ACC112 (cell line): ENCODE data around the gene DHX58.

Experiments
- H2AFZ ChIP-seq: fragments of 200-600 bp; sonication (generic); one replicate; pipeline ENCODE4 v1.6.0; 2017; ENCODE audit warnings: antibody characterized with exemption, low read length; ENCODE audit not compliant: unreplicated experiment
- H3K27ac ChIP-seq: fragments of 200-600 bp; sonication (generic); 2 replicates; pipeline ENCODE4 v1.5.1; 2014; ENCODE audit warnings: low read depth, mild to moderate bottlenecking, antibody characterized with exemption, low read length, moderate library complexity
- H3K27me3 ChIP-seq: fragments of 200-600 bp; sonication (generic); 2 replicates; pipeline ENCODE4 v1.6.1; 2014; ENCODE audit warnings: mild to moderate bottlenecking, antibody characterized with exemption, low read length, moderate library complexity, mixed read lengths; ENCODE audit not compliant: insufficient read depth
- H3K36me3 ChIP-seq: fragments of 200-600 bp; sonication (generic); 2 replicates; pipeline ENCODE4 v1.6.1; 2016; ENCODE audit warnings: mild to moderate bottlenecking, antibody characterized with exemption, low read length, moderate library complexity, mixed read lengths; ENCODE audit not compliant: insufficient read depth
- H3K4me1 ChIP-seq: fragments of 200-600 bp; sonication (generic); one replicate; pipeline ENCODE4 v1.6.1; 2016; ENCODE audit warnings: low read length, mixed read lengths; ENCODE audit not compliant: insufficient read depth, unreplicated experiment, control insufficient read depth
- H3K4me3 ChIP-seq: fragments of 200-600 bp; sonication (generic); 2 replicates; pipeline ENCODE4 v1.5.1; 2014; ENCODE audit warnings: mild to moderate bottlenecking, low read depth, low read length
- H3K79me2 ChIP-seq: fragments of 200-600 bp; sonication (generic); one replicate; pipeline ENCODE4 v1.6.0; 2016; ENCODE audit warnings: low read length; ENCODE audit not compliant: control insufficient read depth, unreplicated experiment, insufficient read depth

Gene DHX58

DNA sequence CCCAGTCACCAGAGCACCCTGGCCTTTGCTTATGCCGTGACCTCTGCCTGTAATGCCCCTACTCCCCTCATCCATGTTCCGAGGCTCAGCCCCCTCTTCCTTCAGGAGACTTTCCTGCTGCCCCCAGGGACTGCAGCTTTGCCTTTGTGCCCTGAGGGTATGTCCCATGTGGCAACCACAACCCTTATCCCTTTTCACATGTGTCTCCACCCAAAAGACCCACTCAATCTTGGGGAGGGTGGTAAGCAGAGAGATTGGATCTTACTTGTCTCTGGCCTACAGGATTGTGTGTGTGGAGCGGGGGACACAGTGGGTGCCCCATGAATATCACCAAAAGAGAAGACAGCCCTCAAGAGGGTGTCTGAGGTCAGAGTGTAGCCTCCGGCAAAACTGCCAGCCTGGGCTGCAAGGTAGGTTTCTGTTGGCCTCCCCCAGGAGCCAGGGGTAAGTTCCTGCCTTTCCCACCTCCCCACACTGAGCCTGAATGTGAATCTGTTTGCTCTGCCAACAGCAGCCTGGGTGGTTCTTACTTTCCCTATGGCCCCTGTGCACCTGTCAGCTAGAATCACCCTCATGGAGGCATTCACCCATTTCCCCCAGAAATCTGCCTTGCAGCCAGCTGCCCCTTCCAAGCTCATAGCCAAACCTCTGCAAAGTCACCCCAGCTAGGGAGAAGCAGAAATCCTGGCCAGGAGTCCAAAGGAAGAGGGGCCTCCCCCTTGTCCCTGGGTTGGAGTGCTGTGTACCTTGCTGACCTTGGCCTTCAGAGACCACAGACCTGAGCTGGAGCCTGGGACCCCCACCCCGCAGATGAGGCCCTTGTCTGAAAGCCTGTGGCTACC is 50.6 kb downstream of the DHX58 start:
- H3K4me1 ChIP-seq: no peaks in the 10 kb centered on the region
- no peak overlapping the region for H3K27ac ChIP-seq
- H3K4me3 ChIP-seq: no peak overlapping the region
- no peaks in the 10 kb centered on the region for H3K36me3 ChIP-seq
- H3K27me3 ChIP-seq: no peaks in the 10 kb centered on the region
- no peak overlapping the region for H2AFZ ChIP-seq
- no peaks in the 10 kb centered on the region for H3K79me2 ChIP-seq

DNA sequence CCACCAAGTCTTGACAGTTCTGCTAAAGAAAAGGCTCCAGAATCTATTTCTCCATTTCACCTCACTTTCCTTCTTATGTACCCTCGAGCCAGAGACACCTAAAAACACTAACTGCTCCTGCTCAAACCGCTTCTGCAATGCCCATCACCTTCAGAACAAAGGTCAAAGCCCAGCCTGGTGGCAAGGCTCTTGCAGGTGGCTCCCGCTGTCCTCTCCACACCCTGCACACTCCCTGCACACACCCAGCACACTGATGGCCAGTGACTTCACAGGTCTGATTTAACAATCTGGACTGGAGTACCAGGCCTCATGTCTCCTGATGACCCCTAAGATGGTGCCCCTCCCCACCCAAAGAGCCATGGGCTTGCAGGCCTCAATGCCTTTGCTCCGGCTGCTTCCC is 52.3 kb downstream of the DHX58 start:
- Histone ChIP-seq H3K4me3 (no peak overlapping the region), H2AFZ (no peak overlapping the region), H3K27me3 (peaks cover 3% of the 10 kb centered on the region)

DNA sequence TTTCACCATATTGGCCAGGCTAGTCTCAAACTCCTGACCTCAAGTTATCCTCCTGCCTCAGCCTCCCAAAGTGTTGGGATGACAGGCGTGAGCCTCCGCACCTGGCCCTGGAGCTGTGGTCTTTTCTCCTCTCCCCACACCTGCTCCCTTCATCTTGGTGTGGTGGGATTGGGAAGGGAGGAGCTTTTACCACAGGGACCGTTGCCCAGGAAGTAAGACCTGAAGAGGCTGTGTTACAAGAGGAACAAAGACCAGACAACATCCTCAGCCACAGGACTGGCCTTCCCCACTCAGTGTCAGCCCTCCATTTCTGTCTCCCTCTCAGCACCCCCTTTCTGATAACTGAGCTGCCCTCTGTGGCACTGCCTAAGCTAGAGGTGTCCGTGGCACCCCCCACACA is 52.7 kb downstream of the DHX58 start:
- H3K27ac ChIP-seq: no peak overlapping the region
- H3K27me3 ChIP-seq: peaks cover 7% of the 10 kb centered on the region
- no peaks in the 10 kb centered on the region for H3K79me2 ChIP-seq
- no peak overlapping the region for H2AFZ ChIP-seq
- no peak overlapping the region for H3K4me3 ChIP-seq
- no peaks in the 10 kb centered on the region for H3K4me1 ChIP-seq
- no peaks in the 10 kb centered on the region for H3K36me3 ChIP-seq

More for the DNA sequence above, 52.3 kb downstream of the DHX58 start:
- no peaks in the 10 kb centered on the region for H3K36me3 ChIP-seq
- H3K4me1 ChIP-seq: no peaks in the 10 kb centered on the region
- H3K79me2 ChIP-seq: no peaks in the 10 kb centered on the region
- H3K27ac ChIP-seq: no peak overlapping the region

DNA sequence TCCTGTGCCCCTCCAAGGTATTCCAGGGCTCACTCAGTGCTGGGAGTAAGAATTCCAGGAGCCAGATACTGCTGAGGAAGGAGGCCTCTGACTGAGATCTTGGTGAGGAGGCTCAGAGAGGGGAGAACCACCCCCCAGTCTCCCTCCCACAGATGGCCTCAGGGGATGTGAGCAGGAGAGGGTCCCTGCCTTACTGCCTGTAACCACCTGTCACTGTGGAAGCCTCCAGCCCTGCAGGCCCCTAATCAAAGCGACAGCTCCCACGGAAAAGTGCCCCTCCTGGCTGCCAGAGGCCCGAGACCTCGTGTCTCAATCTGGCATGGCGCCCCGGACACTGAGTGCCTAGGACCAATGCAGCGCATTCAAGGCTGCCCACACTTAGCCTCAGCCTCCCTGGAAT is 54.5 kb downstream of the DHX58 start:
- H3K27me3 ChIP-seq: peaks cover 22% of the 10 kb centered on the region
- H3K4me1 ChIP-seq: no peaks in the 10 kb centered on the region
- no peaks in the 10 kb centered on the region for H3K79me2 ChIP-seq

DNA sequence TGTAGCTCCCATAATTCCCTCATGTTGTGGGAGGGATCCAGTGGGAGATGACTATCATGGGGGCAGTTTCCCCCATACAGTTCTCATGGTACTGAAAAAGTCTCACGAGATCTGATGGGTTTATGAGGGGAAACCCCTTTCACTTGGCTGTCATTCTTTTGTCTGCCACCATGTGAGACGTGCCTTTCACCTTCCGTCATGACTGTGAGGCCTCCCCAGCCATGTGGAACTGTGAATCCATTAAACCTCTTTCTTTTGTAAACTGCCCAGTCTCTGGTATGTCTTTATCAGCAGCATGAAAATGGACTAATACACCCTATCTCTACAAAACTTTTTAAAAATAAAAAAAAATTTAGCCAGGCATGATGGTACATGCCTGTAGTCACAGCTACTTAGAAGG is 55.9 kb downstream of the DHX58 start:
- Histone ChIP-seq H3K27me3 (peaks cover 35% of the 10 kb centered on the region), H2AFZ (no peak overlapping the region), H3K4me3 (no peak overlapping the region), H3K79me2 (no peaks in the 10 kb centered on the region), H3K36me3 (no peaks in the 10 kb centered on the region), H3K27ac (no peak overlapping the region), H3K4me1 (no peaks in the 10 kb centered on the region)

More for the DNA sequence above, 54.5 kb downstream of the DHX58 start:
- H3K4me3 ChIP-seq: no peak overlapping the region
- H2AFZ ChIP-seq: no peak overlapping the region
- H3K27ac ChIP-seq: no peak overlapping the region
- no peaks in the 10 kb centered on the region for H3K36me3 ChIP-seq

DNA sequence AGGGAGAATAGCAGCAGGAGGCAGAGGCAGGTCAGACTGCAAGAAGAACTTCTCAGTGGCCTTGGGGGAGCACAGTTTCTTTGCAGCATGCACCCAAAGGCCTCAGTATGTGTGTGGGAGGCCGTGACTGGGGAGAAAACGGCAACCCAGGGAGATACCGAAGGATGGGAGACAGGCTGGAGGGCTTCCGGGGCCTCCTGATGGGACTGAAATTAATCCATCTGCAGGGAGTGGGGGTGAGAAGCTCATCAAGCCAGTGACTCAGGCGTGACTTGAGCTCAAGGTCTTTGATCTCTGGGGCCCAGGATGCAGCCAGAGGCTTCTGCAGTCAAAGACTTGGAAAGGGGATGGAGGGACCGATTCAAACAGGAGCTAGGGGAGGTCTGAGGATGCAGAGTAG is 57.0 kb downstream of the DHX58 start:
- Histone ChIP-seq H3K27me3 (peaks cover 45% of the 10 kb centered on the region), H3K4me3 (no peak overlapping the region), H3K79me2 (no peaks in the 10 kb centered on the region), H2AFZ (no peak overlapping the region), H3K4me1 (no peaks in the 10 kb centered on the region), H3K36me3 (no peaks in the 10 kb centered on the region), H3K27ac (no peak overlapping the region)

DNA sequence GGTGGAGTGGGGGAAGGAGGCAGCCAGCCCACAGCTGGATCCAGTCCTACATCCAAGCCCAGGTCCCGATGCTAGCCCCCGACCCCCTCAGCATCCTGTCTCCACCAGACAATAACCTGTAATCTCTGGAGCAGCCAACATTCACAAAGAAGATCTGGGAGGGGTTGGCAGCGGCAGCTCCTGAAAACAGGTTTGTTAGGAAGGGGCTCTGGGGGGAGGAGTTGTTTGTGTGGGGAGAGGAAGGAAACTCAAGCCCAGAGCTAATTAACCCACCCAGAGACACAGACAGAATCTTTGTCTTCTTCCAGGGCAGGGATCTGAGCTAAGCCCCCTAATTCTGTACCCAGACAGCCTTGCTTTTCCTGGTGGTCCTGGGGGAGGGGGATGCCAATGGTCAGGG is 57.5 kb downstream of the DHX58 start:
- Histone ChIP-seq H3K79me2 (no peaks in the 10 kb centered on the region), H3K36me3 (no peaks in the 10 kb centered on the region), H2AFZ (no peak overlapping the region), H3K27ac (no peak overlapping the region), H3K4me3 (no peak overlapping the region), H3K27me3 (peaks cover 47% of the 10 kb centered on the region), H3K4me1 (no peaks in the 10 kb centered on the region)

DNA sequence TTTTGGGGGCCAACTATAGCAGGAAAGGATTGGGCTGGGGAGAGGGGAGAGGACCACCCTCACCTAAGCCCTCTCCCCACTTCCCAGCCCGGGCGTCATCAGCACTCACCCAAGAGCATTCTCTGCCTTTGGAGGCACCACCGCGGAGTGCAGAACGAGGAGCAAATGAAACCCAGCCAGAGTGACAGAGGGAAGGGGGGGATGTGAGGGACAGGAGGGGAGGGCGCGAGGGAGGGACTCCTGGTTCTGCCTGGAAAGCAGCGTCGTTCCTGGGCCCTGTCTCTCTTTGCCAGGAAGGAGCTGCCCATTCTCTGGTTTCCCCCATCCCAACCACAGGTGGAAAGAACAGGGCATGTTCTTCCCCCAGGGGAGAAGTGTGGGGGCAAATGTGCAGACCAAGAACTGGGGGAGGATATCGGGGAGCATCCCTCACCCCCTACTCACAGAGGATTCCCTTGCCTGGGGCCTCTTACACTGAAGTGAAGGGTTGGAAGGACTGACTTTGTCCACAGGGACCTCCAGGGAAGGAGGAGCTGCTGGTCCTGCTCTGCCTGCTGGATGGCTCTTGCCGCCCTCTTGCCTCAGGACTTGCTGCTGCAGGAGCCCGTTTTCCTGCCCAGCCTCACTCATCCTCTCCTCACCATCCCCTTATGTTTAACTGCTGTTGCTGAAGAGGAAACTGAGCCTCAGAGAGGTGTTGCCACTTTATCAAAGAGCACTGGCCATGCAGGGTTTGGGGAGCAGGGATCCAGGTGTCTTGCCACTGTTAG is 58.6 kb downstream of the DHX58 start:
- H3K27me3 ChIP-seq: peaks cover 58% of the 10 kb centered on the region
- H2AFZ ChIP-seq: no peak overlapping the region
- H3K4me3 ChIP-seq: no peak overlapping the region
- no peaks in the 10 kb centered on the region for H3K36me3 ChIP-seq
- no peaks in the 10 kb centered on the region for H3K4me1 ChIP-seq
- H3K27ac ChIP-seq: no peak overlapping the region
- no peaks in the 10 kb centered on the region for H3K79me2 ChIP-seq

DNA sequence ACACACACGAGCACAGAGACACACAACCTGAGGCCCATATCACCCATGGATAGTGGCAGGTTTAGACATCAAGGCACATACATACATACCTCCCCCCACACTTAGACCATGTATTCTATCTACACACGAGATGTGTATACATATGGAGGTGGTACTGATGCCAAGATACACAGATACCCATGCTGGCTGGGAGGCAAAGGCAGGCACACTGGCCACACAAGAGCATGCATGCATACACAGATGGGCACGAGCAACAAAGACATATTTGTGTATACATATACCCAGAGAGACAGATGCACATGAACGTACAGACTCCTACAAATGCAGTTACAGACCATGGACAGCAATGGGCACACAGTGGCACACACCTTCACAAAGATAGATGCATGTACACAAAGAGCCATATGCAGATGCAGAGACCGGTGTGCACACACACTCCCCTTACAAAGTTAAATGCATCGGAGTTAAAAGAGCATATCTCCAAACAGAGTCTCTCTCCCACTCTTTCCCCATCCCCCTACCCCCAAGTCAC is 60.1 kb downstream of the DHX58 start:
- Histone ChIP-seq H3K79me2 (no peaks in the 10 kb centered on the region), H3K27ac (no peak overlapping the region), H3K36me3 (no peaks in the 10 kb centered on the region), H2AFZ (no peak overlapping the region), H3K4me3 (no peak overlapping the region), H3K4me1 (no peaks in the 10 kb centered on the region), H3K27me3 (peaks cover 63% of the 10 kb centered on the region)

DNA sequence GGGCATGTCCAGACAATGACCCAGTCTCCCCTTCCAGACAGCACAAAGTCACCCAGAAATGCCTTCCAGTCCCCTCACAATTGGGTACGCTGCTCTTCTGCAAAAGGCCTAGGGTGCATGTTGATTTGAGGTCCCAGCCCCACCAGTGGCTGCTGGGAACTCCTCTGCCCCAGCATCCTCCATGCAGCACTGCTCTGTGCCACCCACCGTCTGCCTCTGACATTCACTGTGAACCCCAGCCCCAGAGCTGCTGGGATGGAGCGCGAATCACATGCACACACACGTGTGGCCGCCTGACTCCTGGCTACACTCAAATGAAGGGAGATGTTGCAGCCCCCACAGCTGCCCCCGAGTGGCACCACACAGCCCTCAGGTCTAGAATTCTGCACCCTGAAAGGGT is 60.9 kb downstream of the DHX58 start:
- Histone ChIP-seq H3K27me3 (peaks cover 63% of the 10 kb centered on the region), H3K36me3 (no peaks in the 10 kb centered on the region), H3K79me2 (no peaks in the 10 kb centered on the region), H3K27ac (no peak overlapping the region), H2AFZ (no peak overlapping the region), H3K4me1 (no peaks in the 10 kb centered on the region), H3K4me3 (no peak overlapping the region)
